Subcutaneous adipose tissue (tissue), 4 donors: ENCODE results near the gene PTPRC. TPM values are rescaled to one million over a fixed set of nuclear protein-coding genes. Genes with fewer than 3 reads are reported as not detected.

ENCODE experiments used
- total RNA-seq, 4 donors: library from RNA; depleted of rRNA; stranded (reverse); fragments of >200 nt; gene quantifications; one replicate each; pipeline ENCODE4 v1.1.0, GENCODE V29; 2016
- TF ChIP-seq, protein P1 (sequence below): fragments of 450-650 bp; IDR thresholded peaks from one replicate; pipeline ENCODE4 v1.5.1; 2016; ENCODE audit warnings: low read depth, mild to moderate bottlenecking, control low read depth, antibody characterized with exemption, moderate library complexity

PTPRC gene
- total RNA-seq, 4 donors from 2014 or later: 18.6 to 167 (median 59.8) TPM

DNA sequence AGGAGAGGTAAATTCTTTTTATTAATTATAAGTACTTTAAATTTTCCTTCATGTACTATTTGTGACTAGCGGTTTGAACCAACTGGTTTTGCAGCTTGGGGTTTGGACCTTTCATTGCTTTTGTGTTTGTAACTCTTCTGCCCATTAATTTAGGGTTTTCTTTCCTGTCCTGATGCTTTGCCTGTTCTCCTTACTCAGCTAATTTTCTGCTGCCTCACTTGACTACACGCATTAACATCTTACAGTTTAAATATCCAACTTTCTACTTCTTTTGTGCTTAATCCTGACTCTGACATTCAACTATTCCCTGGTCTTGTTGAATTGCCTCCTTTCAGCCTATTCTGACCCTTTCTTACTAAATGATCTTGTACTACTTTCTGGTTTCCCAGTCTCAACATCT lies 135.6 kb downstream of the PTPRC start:
- TF ChIP-seq, protein P1, sequence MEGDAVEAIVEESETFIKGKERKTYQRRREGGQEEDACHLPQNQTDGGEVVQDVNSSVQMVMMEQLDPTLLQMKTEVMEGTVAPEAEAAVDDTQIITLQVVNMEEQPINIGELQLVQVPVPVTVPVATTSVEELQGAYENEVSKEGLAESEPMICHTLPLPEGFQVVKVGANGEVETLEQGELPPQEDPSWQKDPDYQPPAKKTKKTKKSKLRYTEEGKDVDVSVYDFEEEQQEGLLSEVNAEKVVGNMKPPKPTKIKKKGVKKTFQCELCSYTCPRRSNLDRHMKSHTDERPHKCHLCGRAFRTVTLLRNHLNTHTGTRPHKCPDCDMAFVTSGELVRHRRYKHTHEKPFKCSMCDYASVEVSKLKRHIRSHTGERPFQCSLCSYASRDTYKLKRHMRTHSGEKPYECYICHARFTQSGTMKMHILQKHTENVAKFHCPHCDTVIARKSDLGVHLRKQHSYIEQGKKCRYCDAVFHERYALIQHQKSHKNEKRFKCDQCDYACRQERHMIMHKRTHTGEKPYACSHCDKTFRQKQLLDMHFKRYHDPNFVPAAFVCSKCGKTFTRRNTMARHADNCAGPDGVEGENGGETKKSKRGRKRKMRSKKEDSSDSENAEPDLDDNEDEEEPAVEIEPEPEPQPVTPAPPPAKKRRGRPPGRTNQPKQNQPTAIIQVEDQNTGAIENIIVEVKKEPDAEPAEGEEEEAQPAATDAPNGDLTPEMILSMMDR: no peak

DNA sequence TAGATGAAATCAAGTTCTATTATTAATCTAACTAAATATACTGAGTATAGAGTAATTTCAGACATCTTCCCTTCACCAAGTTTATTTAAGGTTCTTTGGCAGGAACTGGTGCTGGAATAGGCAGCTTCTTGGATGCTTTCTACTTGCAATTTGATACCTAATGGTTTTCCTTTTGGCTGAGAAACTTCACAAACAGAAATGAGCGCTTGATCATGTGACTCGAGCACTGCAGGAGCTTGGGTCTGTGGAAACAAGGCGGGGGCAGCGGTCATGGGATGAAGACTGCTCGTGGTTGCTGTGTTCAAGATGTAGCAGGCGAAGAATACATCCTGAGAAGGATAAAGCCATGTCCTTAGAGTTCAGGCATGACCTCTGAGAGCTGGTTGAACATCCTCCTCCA lies 136.8 kb downstream of the PTPRC start:
- TF ChIP-seq, protein P1: no peak

DNA sequence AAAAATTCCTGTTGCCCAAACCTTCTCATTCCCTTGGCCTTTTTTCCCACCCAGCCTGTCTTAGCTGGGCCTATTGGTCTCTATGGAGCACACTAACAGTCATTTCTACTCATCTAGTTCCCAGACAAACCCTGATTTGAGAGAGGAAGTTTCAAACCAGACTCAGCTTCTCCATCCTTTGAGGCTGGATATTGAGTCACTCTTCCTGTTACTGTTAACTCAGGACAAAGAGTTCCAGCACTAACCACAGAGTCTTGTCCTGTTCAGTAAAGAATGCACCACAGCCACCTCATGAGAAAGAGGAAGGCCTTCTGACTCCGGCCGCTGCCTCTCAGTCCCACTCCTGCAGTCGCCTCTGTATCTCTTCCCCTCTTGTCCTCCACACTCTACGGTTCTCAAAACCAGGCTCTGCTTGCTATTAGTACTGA lies 137.8 kb downstream of the PTPRC start:
- TF ChIP-seq, protein P1: no peak

DNA sequence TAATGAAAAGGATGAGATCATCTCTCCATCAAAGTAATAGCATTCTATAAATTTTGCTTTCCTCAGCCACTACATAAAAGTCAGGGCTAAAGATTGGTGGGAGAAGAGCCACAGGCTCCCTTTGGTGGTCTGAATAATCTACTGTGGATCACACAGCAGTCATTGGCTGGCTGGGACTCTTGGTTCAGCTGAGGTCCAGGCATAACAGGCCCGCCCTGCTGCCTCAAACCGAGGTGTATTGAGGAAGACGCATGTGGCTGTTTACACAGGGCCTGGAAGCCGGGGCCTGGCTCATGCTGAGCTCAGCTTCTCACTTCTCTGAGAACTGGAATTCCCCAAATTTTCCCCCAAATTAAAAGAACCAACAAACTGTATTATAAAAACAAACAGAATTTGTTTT lies 139.2 kb downstream of the PTPRC start:
- TF ChIP-seq, protein P1: no peak

DNA sequence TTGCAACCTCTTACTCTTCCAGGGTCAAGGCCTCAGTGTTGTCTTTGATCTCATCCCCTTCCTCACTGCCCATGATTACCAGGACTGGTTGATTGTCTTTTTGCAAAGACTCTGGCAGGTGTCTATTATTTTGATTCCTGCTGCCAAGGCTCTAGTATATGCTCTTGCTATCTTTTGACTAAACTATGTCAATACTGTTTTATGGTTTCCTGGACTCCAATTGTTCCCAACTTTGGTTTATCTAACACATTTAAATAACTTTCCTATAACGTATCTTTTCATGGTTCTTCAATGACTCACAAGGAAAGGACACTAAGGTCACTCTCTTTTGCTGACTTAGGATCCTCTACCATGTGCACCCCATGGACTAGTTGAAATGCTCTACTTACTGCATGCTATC lies 141.5 kb downstream of the PTPRC start:
- TF ChIP-seq, protein P1: no peak

DNA sequence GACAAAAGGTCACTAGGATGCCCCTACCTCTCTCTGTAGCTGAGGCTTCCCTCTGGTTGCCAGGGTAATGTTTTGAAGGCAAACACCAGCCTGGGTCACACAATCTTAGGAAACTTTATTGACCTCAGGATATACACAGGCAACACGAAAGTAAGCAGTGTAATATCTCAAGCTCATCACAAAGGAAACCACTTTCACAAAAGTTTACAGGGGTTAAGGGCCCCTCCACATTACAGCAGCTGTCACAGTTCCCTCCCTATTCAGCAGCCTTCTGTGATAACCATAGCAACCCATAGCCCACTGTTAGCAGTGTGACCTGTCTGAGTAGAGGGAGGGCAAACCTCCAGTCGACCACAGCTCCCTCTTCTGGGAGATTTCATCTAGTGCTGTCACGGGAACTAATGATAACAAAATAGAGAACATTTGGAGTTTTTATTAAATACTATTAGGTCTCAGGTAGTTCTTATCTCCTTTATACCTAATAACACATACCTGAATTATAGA lies 149.8 kb downstream of the PTPRC start:
- TF ChIP-seq, protein P1: no peak

DNA sequence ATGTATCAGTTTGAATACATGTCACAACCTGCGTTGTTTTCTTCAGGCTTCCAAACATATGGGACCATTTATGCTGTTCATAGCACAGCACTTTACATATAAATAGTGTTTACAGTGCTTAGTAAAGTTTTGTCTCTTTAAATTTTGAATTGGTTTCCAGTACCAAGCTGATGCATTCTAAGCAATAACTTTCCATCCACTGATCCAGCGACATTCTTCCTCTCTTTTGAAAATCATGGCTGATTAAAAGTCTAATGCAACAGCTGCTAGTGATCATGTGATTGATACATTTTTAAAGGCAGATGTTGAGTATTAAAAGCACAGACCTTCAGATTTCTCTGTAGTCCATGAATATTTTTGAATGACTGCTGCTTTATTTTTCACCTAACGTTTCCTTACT lies 154.9 kb downstream of the PTPRC start:
- TF ChIP-seq, protein P1: no peak
